NCI-H69 (cell line): ENCODE results near the gene ZNF512B.
"Not testable (repeated sequence)": the region's sequence is repeated elsewhere in the genome, so short reads cannot be mapped to it uniquely, and the experiment has no call there.

Experiments
- DNase-seq: peaks from one replicate; lab custom pipeline; 2025; lab: John Stamatoyannopoulos, UW

ZNF512B gene

DNA sequence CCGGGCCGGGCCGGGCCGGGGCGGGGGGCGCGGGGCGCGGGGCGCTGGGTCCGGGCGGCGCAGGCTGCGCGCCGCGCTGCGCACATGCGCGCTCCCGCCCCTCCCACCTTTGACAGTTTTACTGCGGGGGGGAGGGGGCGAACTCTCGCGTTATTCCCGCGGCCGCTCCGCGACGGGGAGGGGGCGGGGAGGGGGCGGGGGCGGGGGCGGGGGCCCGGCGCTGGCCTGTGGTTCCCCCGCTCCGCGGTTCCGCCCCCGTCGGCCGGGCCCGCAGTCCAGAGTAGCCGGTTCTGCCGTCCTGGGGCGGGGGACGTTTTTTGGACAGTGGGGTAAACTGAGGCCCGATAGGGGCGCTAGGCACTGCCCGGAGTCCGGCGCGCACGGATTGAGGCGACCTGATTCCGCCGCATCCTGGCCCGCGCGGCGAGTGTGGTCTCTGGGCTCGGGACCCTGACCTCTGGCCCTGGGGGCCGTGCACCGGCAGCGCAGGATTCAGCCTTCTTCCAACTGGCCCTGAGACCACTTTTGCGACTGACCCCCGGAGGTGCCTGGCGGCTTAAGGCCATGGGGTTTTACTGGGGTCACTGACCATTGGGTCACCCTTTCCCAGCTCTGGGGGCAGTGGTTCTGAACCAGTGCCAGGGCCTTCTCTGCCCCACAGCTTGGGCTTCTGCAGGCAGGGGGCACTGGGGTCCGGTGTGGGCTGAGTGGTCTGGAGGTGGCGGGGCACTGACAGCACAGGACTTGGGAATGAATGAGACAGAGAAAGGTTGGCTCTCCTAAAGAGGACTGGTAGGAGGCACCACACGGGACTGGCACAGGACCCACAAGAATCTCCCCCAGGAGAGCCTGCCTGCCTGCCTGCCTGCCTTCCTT, at the start of gene ZNF512B:
TSS of gene ZNF512B (minus strand) at position 93 of the 876 bp plus-strand sequence. CDS start 1,980 bp downstream, outside the sequence.
- DNase-seq: peak; percentile 86

DNA sequence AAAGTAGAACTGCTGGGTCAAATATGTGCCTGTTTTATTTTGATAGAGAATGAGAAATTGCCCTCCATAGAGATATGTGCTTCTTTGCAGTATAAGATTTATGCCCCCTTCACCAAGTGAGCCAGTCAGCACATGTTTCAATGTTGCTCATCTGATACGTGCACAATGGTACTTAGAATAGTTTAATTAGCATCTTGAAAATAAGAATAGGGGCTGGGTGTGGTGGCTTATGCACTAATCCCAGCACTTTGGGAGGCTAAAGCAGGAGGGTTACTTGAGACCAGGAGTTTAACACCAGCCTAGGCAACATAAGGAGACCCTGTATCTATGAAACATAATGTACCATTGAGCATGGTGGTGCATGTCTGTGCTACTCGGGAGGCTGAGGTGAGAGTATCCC, 45.9 kb upstream of the ZNF512B start:
- no peak for DNase-seq

- not testable (repeated sequence) for DNase-seq
Measured at GRCh38 chr20:64012385-64013154, 42.8 kb upstream of the ZNF512B start.

GRCh38 chr20:64011366-64011779, 41.6 kb upstream of the ZNF512B start:
- DNase-seq: no peak

- DNase-seq: no peak
Measured at GRCh38 chr20:64010711-64011237, 41.0 kb upstream of the ZNF512B start.

GRCh38 chr20:64009811-64010387, 40.2 kb upstream of the ZNF512B start:
- no peak for DNase-seq

GRCh38 chr20:64006902-64007301, 37.2 kb upstream of the ZNF512B start:
- DNase-seq: peak; percentile 91

DNA sequence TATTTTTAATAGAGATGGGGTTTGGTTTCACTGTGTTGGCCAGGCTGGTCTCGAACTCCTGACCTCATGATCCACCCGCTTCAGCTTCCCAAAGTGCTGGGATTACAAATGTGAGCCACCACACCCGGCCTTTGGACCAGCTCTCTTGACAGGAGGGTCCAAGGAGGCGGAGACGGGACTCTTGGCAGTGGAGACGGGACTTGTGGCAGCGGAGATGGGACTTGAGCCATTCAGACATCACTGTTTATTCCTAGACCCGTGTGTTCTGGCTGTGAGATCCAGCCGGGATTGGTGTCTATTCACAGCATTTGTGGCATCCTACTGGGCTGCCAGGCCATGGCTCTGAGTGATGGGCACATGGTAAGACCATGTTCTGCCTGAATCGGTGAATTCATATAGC, 36.8 kb upstream of the ZNF512B start:
- no peak for DNase-seq

GRCh38 chr20:64005394-64005793, 35.7 kb upstream of the ZNF512B start:
- DNase-seq: no peak

DNA sequence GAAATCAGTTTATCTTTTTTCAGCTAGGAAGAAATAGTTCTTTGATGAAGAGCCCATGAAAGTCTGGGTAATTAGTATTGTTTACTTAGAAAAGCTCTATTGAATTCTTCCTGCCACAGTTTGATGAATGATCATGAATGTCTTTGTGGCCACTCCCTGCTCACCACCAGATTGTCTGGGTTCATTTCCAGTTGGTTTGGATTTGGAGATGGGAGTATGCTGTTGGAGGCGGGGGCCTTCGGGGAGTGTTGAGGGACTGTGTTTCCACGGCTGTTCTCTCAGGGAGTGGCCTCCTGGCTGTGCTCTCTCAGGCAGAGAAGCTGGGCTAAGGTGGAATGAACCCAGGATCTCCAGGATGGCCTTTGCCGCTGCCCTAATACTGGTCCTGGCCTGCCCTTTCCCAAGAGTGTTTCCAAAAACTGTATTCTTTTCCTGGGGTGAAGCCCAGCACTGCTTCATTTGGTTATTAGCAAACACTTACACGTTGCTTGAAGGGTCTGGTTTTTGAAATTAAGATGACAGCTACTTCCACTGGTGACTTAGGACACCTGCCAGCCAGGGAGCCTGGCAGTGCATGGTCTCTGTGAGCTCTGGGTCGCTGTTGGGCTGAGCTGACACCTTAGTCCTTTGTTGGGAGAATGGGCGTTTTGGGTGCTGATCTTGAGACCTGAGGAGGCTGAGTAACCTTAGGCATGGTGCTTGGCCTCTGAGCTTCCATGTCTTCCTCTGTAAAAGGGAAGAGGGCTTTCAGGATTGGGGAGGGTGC, 34.4 kb upstream of the ZNF512B start:
- peak; percentile 84 for DNase-seq

GRCh38 chr20:64001607-64002011, 31.9 kb upstream of the ZNF512B start:
- DNase-seq: peak; percentile 48

GRCh38 chr20:64000906-64001305, 31.2 kb upstream of the ZNF512B start:
- DNase-seq: no peak

DNA sequence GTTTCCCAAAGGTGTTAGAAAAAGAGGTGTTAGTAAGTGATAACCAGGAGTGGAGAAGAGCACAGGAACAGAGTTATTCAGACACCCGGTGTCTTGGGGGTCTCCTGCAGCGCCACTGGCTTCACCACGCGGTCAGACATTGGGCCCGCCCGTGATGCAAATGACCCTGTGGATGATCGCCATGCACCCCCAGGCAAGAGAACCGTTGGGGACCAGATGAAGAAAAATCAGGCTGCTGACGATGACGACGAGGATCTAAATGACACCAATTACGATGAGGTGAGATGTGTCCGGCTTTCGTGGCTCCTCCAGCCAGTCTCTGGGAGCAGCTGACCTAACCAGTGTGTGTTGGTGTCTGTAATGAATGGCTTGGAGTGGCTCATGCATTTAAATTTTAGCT, 13.2 kb upstream of the ZNF512B start:
- DNase-seq: no peak

GRCh38 chr20:63980806-63981728, 11.3 kb upstream of the ZNF512B start, which contains the start of gene PRPF6:
TSS of gene PRPF6 (plus strand) at chr20:63981132. CDS start at chr20:63981246, 114 bp downstream.
- DNase-seq: peak; percentile 95

DNA sequence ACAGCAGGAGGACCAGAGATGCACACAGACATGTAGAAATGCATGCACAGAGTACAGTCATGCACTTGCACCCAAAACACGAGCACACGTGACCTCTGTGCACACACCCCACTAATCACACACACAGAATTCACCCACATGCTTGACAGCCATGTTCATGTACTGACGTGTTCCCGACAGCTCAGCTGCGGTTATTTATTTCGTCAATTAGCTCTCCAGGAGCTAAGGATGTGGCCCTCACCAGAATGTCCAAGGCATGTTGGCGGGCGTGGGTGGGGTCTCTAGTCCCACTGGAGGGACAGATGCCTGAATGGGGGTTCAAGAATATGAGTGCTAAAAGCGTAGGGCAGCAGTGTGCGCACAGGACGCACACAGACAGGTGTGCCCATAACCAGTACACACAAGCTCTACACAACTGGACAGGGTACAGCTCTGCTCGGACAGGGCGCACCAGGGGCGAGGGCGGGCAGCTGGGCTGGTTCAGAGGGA, 10.6 kb upstream of the ZNF512B start:
- peak; percentile 40 for DNase-seq

GRCh38 chr20:63979557-63980316, 10.0 kb upstream of the ZNF512B start, which contains the start of gene SAMD10:
TSS of gene SAMD10 (minus strand) at chr20:63979642. CDS start at chr20:63979467, 175 bp downstream.
- DNase-seq: peak; percentile 79

DNA sequence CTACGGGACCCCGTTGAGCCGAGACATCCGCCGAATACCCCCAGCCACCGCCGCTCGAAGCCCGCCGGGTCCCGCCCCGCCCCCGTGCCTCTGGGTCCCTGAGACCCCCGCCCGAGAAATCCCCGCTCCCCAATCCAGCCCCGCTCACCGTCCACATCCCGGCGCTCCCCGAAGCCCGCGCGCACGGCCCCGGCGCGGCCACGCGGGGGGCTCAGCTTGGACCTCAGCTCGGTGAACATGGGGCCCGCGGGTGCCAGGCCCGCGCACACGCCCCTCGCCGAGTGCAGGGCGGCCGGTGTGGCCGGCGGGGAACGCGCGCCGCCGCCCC, 9.5 kb upstream of the ZNF512B start:
- no peak for DNase-seq

DNA sequence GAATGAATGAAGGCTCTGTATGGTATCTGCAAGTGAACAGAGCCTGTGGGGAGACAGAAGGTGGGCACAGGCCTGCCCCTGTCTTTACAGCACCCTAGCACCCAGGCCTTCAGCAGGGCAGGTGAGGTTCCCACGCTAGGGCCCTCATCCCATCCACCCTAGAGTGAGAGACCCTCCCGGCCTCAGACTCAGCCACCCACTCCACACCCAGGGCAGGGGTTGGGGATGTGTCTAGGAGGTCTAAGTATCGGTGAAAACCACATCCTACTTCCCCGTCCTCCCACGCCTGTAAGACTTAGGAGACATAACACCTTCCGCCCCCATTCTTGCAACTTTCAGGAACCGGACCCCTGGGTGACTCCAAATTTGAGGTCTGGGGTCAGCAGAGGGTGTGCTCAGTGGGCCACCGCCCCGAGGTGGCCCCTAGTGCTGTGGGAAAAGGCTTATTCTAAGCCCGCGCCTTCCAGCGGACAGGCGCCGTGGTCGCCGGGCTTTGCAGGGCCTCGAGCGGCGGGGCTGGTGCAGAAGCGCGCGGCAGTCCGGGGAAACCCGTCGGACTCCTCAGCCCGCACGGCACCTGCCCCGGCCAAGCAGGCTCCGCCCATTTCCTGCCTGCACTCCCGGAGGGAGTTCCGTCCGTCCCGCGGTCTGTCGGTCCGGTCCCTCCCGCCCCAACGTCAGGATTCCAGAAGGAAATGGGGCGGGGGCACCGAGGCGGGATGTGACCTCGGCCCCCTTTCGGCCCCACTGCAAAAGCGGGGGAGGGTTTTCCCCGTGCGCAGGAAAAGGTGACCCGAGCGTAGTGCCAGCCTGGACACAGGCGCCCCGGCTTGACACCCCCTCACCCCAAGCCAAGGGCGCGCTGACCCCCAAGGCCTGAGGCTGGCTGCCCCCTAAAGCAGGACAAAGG, 8.8 kb upstream of the ZNF512B start:
- DNase-seq: peak; percentile 69
